Measurements from ENCODE around the gene PDE6H. TPM values are rescaled to one million over a fixed set of nuclear protein-coding genes. Genes with fewer than 3 reads are reported as not detected.

The PDE6H gene
- total RNA-seq, 1 experiment from 2014 or later = not detected

DNA sequence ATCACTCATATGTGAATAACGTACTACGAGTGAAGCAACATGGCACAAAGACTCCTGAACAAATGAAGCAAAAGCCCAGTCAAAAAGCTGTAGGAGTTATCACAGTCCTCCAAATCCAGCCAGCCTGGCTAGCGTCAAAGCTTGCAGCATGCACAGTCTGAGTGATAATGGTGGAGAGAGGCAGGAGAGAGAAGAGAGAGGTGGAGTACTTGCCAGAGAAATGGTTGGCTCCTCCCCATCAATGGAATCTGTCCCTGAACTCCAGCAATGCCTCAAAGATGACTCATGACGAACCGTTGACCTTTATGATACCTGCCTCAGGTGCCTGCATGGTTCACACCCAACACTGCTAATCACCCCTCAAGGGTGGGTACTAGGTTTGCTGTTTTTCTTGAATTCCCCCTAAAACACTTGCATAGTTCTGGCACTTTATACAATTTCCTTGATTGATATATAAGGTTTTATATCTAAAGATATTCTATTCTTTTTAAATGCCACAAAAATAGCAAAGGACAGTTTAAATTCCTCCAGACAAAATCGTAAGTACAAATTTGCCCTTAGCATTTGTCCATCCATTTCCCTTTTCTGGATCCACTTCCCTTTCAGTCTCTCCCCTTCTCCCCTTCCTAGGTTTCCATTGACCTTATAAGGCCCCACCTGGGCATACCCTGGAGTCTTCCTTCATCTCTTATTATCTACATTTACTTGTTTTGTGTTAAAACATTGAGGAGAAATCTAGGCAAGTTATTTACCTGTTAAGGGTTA is 21.7 kb upstream of the PDE6H start:
- DNase-seq (ENCODE audit: low spot score) = no peak
- CTCF ChIA-PET = no interaction called here
- no TSS peak for BruUV-seq (replicated peaks)
- Histone ChIP-seq H3K4me3 (ENCODE audit: low read depth, low read length, poor library complexity, severe bottlenecking) (no peak overlapping the region), H3K27me3 (replicated peaks; ENCODE audit: insufficient read depth, low read depth, low read length, poor library complexity) (no peaks in the 10 kb centered on the region), H3K36me3 (ENCODE audit: insufficient read depth, low read length, poor library complexity, severe bottlenecking) (peaks cover 12% of the 10 kb centered on the region), H3K27ac (ENCODE audit: low read depth, low read length, poor library complexity, severe bottlenecking) (no peak overlapping the region), H3K4me1 (ENCODE audit: insufficient read depth, low read length, poor library complexity, severe bottlenecking) (peaks cover 29% of the 10 kb centered on the region), H3K9me3 (ENCODE audit: low read depth, low read length, poor library complexity, severe bottlenecking) (no peaks in the 10 kb centered on the region)
- intact Hi-C loops (cut with micrococcal nuclease; ENCODE audit: unreplicated experiment) = no loop called here
- TF ChIP-seq EZH2 (IDR thresholded peaks at IDR 0.05; ENCODE audit: borderline replicate concordance, low read depth, low read length, poor library complexity, severe bottlenecking) (no peak), CTCF (conservative IDR thresholded peaks at IDR 0.05; ENCODE audit: low read depth, low read length) (no peak)
- POLR2A ChIA-PET (ENCODE audit: low non-redundant PET) = no interaction called here

- Histone ChIP-seq H3K4me1 (ENCODE audit: insufficient read depth, low read length, poor library complexity, severe bottlenecking) (peaks cover 35% of the 10 kb centered on the region), H3K36me3 (ENCODE audit: insufficient read depth, low read length, poor library complexity, severe bottlenecking) (peaks cover 12% of the 10 kb centered on the region), H3K27ac (ENCODE audit: low read depth, low read length, poor library complexity, severe bottlenecking) (no peak overlapping the region), H3K9me3 (ENCODE audit: low read depth, low read length, poor library complexity, severe bottlenecking) (no peaks in the 10 kb centered on the region), H3K27me3 (replicated peaks; ENCODE audit: insufficient read depth, low read depth, low read length, poor library complexity) (no peaks in the 10 kb centered on the region), H3K4me3 (ENCODE audit: low read depth, low read length, poor library complexity, severe bottlenecking) (no peak overlapping the region)
- ChIA-PET CTCF (no interaction called here), POLR2A (ENCODE audit: low non-redundant PET) (no interaction called here)
- no peak for DNase-seq (ENCODE audit: low spot score)
- no peak for TF ChIP-seq EZH2 (IDR thresholded peaks at IDR 0.05; ENCODE audit: borderline replicate concordance, low read depth, low read length, poor library complexity, severe bottlenecking)
- no peak for TF ChIP-seq CTCF (conservative IDR thresholded peaks at IDR 0.05; ENCODE audit: low read depth, low read length)
- intact Hi-C loops (cut with micrococcal nuclease; ENCODE audit: unreplicated experiment) = no loop called here
- no TSS peak for BruUV-seq (replicated peaks)
These were observed 21.0 kb upstream of the PDE6H start for GRCh38 chr12:14951851-14952250.

DNA sequence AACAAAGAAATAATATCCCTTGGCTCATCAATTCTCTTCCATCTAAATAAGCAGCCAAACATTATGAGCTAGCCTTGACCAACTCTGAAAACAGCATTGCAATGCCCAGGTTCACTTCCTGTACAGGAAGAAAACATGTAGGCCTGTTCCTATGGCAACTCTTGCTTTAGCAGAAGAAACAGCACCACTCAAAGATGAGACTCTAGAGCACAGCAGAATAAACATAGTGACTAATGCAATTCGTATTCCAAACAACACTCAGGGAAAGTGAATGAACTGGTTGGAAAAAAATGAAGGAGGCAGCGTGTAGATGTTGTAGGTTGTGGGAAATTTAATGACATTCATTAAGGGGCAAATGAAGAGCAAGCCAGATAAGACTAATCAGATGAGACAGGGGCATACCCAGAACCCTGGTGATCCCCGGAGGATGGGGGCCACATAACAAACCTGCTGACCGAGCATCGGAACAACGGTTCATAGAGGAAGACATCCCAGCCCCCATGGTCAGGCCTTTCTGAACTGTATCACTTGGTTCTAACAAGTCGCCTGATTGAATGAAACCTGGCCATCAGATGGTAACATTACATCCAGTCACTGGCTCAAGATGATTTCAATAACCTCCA is 20.4 kb upstream of the PDE6H start:
- no peaks in the 10 kb centered on the region for H3K27me3 ChIP-seq (replicated peaks; ENCODE audit: insufficient read depth, low read depth, low read length, poor library complexity)
- no TSS peak for BruUV-seq (replicated peaks)
- ChIA-PET CTCF (no interaction called here), POLR2A (ENCODE audit: low non-redundant PET) (no interaction called here)
- peaks cover 7% of the 10 kb centered on the region for H3K36me3 ChIP-seq (ENCODE audit: insufficient read depth, low read length, poor library complexity, severe bottlenecking)
- no peak for TF ChIP-seq EZH2 (IDR thresholded peaks at IDR 0.05; ENCODE audit: borderline replicate concordance, low read depth, low read length, poor library complexity, severe bottlenecking)
- no peak for TF ChIP-seq CTCF (conservative IDR thresholded peaks at IDR 0.05; ENCODE audit: low read depth, low read length)
- H3K9me3 ChIP-seq (ENCODE audit: low read depth, low read length, poor library complexity, severe bottlenecking) = no peaks in the 10 kb centered on the region
- H3K4me3 ChIP-seq (ENCODE audit: low read depth, low read length, poor library complexity, severe bottlenecking) = no peak overlapping the region
- peaks cover 41% of the 10 kb centered on the region for H3K4me1 ChIP-seq (ENCODE audit: insufficient read depth, low read length, poor library complexity, severe bottlenecking)
- no peak overlapping the region for H3K27ac ChIP-seq (ENCODE audit: low read depth, low read length, poor library complexity, severe bottlenecking)
- peak; percentile 38 for DNase-seq (ENCODE audit: low spot score)
- intact Hi-C loops (cut with micrococcal nuclease; ENCODE audit: unreplicated experiment) = no loop called here

All from A673 (cell line).